VCaP (cell line): ENCODE results near the gene LCNL1.

Experiments
- H3K27ac ChIP-seq: fragments of 450-650 bp; 2 replicates; pipeline ENCODE4 v1.5.1; 2017
- TF ChIP-seq, protein P1 (sequence below): fragments of 450-650 bp; conservative IDR thresholded peaks from 2 replicates; pipeline ENCODE4 v1.5.1; 2017; ENCODE audit warnings: mild to moderate bottlenecking, moderate library complexity

LCNL1 gene

DNA sequence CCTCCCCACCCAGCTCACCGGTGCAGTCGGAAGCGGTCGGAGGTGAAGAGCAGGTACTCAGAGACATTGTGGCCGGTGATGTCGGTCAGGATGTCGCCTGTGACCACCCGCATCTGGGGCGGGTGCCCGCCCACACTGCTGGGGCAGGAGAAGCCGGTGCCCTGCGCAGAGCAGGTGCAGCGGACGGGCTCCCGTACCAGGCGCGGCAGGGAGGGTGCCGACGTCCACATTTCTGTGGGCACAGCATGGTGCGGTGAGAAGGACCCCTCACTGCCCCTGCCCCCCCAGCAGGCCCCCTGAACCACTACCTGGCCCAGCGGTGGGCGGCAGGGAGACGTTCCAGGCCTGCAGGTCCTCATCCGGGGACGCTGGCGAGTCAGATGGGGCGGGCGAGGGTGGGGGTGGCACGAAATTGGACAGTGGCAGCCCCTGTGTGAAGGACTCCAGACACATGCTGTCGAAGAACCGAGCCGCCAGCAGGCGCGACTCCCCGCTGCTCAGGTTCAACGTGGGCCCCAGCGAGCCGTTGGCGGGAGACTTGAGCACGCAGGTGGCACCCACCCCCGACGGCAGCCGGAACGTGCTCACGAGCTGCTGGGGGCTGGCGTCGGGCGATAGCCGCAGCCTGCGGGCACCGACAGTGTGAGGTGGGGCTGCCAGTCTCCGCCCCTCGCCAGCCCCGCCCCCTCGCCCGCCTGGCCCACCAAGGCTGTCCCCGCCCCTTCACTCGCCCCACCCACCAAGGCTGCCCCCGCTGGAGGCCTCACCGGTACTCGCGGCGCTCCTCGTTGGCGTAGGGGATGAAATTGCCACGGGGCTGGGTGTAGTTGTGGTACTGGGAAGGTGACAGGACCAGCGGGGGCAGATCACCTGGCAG lies 30.1 kb downstream of the LCNL1 start:
- TF ChIP-seq, protein P1, sequence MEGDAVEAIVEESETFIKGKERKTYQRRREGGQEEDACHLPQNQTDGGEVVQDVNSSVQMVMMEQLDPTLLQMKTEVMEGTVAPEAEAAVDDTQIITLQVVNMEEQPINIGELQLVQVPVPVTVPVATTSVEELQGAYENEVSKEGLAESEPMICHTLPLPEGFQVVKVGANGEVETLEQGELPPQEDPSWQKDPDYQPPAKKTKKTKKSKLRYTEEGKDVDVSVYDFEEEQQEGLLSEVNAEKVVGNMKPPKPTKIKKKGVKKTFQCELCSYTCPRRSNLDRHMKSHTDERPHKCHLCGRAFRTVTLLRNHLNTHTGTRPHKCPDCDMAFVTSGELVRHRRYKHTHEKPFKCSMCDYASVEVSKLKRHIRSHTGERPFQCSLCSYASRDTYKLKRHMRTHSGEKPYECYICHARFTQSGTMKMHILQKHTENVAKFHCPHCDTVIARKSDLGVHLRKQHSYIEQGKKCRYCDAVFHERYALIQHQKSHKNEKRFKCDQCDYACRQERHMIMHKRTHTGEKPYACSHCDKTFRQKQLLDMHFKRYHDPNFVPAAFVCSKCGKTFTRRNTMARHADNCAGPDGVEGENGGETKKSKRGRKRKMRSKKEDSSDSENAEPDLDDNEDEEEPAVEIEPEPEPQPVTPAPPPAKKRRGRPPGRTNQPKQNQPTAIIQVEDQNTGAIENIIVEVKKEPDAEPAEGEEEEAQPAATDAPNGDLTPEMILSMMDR = no peak
- H3K27ac ChIP-seq = no peak overlapping the region

DNA sequence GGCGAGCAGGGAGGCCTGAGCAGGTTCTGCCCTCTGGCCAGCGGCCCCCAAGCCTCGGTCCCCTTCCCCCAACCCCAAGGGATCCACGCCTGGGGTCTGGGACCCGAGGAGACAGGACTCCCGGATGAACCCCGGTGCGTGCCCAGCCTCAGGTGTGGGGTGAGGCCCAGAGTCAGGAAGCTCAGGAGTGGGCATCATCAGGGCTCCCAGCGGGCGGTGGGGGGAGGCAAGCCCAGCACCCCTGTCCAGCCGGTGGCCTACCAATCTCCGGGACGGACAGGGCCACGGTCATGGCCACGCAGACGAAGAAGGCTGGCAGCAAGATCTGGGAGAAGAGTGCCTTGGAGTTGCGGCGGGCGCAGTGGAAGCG lies 30.8 kb downstream of the LCNL1 start:
- H3K27ac ChIP-seq = no peak overlapping the region
- TF ChIP-seq, protein P1 = no peak

DNA sequence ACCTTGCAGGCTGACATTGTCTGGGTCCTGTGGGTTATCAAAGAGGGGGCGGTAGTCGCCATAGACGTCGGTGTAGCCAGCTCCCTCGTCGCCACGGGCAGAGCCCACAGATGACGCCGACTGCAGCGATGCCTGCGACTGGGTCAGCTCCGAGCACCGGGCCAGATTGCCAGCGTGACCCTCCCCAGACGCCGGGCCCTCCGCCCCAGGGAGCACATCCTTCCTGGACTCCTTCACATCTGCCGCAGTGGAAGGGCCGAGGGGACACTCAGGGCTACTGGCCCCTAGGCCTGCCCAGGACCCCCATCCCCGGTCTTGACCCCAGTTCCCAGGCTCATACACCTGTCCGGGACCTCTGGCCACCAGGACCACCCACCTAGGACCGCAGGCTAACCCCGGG lies 31.4 kb downstream of the LCNL1 start:
- TF ChIP-seq, protein P1 = no peak
- no peak overlapping the region for H3K27ac ChIP-seq

DNA sequence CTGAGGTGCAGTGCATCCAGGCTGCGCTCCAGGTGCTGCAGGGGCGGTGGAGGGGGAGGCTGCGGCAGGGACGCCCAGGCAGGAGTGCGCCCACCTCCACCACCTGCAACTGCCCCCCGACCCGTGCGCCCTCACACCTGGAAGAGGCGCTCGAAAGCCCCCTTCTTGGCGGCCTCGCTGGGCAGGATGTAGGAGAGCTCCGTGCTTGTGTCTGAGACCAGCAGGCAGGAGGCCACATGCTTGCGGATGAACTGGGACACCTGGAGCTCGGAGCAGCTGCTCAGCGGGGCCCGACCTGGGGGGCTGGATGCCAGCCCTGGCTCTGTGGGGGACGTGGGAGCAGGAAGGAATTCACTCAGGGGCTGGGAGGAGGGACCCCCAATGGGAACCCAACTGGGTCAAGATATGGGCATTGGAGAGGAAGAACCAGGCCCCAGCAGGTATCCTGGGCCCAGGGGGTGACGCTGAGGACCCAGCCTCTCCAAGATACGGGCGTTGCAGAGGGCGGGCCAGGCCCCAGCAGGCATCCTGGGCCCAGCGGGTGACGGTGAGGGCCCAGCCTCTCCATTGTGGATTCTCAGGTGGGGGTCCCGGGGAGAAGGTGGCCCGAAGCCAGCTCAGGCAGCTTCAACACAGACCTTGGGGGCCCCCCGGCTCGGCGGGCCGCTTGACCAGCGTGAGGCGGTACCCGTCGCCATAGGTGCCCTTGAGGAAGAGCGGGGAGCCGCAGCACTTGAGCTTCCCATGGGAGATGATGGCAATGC lies 32.2 kb downstream of the LCNL1 start:
- no peak overlapping the region for H3K27ac ChIP-seq
- TF ChIP-seq, protein P1 = no peak

DNA sequence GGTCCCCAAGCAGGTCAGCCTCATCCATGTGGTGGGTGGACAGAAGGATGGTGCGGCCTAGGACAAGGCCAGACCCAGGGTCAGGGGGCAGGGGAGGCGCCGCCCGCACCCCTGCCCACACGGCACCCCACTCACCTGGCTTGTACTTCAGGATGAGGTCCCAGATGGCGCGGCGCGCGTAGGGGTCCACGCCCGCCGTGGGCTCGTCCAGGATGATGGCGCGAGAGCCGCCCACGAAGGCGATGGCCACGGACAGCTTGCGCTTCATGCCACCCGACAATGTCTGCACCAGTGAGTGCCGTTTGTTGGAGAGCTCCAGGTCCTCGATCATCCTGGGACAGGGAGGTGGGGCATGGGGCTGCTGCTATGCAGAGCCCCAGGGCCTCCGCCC lies 32.7 kb downstream of the LCNL1 start:
- TF ChIP-seq, protein P1 = no peak
- no peak overlapping the region for H3K27ac ChIP-seq

DNA sequence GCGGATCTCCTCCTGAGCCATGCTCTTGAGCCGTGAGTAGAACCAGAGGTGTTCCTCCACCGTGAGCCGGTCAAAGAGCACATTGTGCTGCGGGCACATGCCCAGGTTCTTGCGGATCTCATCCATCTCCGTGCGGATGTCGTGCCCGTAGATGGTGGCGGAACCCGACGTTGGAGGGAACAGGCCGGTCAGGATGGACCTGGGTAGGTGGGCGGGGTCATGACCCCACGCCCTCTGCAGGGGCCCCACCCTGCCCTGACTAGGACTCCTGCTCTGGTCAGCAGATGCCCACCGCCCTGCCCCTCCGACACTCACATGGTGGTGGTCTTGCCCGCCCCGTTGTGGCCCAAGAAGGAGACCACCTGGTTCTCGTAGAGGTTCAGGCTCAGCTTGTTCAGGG lies 33.2 kb downstream of the LCNL1 start:
- TF ChIP-seq, protein P1 = no peak
- H3K27ac ChIP-seq = no peak overlapping the region

DNA sequence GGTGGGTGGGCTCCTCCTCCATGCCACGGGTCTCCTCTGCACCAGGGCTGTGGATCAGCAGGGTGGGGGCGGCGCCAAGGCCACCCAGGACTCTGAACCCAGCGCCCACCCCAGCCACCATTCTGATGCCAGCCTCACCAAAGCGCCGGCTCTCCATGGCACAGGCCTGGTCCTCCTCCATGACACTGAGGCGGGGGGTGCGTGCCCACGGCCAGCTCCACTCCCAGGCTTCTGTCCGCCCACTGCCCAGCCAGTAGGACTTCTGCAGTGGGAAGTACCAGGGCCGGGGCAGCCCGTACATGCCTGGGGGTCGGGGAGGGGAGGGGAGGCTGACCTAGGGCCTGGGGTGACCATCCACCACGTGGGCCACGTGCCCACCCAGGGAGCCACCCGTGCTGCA lies 33.6 kb downstream of the LCNL1 start:
- TF ChIP-seq, protein P1 = no peak
- no peak overlapping the region for H3K27ac ChIP-seq
